ENCODE results near the gene EIF4E1B.

EIF4E1B gene

DNA sequence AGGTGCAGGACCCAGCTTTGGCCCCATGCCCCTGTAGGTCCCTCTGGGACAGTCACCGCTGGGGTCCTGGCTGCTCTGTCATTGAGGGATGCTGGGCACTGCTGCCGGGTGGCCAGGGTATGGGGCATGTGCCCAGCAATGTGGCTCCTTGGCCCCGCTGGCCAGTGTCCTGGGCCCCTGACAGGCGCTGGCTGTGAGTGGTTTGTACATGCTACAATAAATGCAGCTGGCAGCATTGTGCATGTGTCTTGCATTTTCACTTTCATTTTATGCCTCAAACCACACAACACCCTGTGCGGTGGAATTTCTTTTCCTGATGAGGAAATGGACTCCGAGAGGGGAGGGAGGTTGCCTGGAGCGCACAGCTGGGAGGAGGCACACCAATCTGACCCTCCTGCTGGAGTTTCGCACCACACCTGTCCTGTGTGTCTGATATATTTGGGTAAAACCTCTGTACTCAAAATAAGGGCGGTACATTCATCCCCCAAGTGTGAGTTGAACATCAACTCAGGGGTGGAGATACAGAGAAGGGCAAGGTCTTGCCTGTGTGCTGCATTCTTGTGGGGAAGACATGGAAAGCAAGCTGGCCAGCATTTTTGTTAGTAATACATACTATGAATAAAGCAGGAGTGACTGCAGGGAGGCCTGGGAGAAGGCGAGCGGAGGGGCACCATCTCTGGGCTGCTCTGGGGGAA lies 28.5 kb downstream of the EIF4E1B start:
- TF ChIP-seq CTCF (conservative IDR thresholded peaks at IDR 0.05) = no peak

DNA sequence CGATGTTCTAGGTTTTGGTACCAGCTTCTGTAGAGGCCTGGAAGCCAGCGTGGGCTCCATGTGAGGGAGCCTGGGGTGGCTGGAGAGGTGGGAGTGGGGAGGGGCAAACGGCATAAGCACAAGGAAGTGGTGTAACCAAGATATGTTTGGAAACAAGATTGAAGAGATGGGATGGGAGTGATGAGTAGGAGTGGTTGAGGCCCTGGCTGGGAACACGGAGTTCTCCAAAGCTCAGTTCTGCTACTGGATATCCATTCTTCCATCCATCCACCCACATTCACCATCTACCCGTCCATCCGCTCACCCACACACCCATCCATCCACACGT lies 29.0 kb downstream of the EIF4E1B start:
- TF ChIP-seq CTCF (conservative IDR thresholded peaks at IDR 0.05) = no peak
- no peak overlapping the region for H3K27ac ChIP-seq

More for the DNA sequence above, 28.5 kb downstream of the EIF4E1B start:
- H3K27ac ChIP-seq = no peak overlapping the region

DNA sequence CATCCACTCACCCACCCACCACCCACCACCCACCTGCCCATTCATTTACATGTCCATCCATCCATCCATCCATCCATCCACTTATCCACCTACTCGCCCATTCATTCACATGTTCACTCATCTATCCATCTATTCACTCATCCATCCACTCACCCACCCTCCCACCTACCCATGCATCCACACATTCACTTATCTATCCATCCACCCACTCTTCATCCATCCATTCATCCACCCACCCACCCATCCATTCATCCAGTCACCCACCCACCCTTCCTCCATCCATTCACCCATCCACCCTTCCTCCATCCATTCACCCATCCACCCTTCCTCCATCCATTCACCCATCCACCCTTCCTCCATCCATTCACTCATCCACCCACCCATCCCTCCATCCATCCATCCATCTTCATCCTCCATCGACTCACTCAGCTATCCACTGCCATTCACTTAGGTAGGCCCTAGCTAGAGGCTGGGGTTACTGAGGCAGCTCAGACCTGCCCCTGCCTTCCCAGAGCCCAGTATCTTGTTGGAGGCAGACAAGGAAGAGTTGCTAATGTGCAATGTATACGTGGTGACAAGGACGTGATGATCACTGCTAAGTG lies 29.5 kb downstream of the EIF4E1B start:
- H3K27ac ChIP-seq = no peak overlapping the region
- TF ChIP-seq CTCF (conservative IDR thresholded peaks at IDR 0.05) = no peak

DNA sequence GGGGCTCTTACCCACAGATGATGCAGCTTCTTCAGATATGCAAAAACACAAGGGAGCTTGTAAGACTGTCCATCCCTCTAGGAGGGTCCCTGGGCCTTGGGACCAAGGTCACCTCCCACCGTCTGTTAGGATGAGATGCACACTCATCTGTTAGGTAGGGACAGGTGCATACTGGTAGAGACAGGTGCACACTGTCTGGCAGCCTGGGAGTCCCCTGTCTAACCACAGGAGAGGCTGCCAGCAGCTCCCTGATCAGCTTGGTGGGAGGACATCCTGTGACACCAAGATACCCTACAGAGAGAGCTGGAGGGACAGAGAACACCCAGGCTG lies 30.0 kb downstream of the EIF4E1B start:
- no peak for TF ChIP-seq CTCF (conservative IDR thresholded peaks at IDR 0.05)

GRCh38 chr5:176660860-176661641 lies 30.6 kb downstream of the EIF4E1B start:
- peak; percentile 100 for TF ChIP-seq CTCF (conservative IDR thresholded peaks at IDR 0.05)
- H3K27ac ChIP-seq = peak overlapping the region; percentile 11; the same call in 1 of the 2 replicates

More for the DNA sequence above, 30.0 kb downstream of the EIF4E1B start:
- H3K27ac ChIP-seq = peak overlapping the region; percentile 11; the same call in 1 of the 2 replicates

DNA sequence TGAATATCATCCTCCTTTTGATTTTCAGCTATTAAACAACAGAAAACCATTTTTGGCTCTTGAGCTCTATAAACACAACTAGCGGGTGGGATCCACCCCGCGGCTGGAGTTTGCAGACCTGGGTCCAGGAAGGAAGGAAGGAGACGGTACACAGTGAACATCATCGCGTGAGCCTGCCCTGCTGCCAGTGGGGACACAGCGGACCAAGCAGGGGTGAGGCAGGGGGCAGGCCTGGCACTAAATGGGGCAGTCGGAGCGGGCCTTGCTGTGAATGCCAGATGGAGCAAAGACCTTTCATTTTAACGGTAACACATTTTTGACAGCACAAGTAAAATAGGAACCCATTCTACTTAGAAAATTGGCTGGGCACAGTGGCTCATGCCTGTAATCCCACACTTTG lies 31.2 kb downstream of the EIF4E1B start:
- no peak for TF ChIP-seq CTCF (conservative IDR thresholded peaks at IDR 0.05)

More for the DNA sequence above, 31.2 kb downstream of the EIF4E1B start:
- H3K27ac ChIP-seq = no peak overlapping the region; the same call in 1 of the 2 replicates
